GM19395 (cell line): ENCODE data around the gene RETSAT.
A peak's percentile ranks its signal among the peaks of the same experiment; 100 is the strongest.
"Not testable (repeated sequence)": the region's sequence is repeated elsewhere in the genome, so short reads cannot be mapped to it uniquely, and the experiment has no call there.

Experiments
- ATAC-seq: cut with Tn5 transposase; IDR thresholded peaks from one replicate; pipeline ENCODE4 v1.9.1; 2021; ENCODE audit warnings: mild to moderate bottlenecking, moderate library complexity; ENCODE audit not compliant: unreplicated experiment

The RETSAT gene

DNA sequence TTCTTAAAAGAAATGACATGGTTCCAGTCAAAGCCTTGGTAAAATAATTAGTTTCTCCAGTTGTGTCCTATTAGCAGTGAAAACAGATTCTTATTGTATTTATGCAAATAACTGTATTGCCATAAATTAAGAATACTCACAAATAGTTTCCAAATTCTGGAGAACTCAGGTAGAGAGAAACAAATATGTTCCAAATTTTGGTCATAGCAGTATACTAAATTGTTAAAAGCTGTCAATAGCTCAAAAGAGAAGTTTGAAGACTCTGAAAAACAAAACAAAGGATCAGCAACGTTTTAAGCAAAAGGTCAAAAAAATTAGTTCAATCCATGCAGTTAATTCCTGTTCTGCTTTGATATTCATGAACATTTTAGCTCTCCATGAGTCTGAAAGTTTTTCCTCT lies 25.7 kb upstream of the RETSAT start:
- ATAC-seq, result no peak

DNA sequence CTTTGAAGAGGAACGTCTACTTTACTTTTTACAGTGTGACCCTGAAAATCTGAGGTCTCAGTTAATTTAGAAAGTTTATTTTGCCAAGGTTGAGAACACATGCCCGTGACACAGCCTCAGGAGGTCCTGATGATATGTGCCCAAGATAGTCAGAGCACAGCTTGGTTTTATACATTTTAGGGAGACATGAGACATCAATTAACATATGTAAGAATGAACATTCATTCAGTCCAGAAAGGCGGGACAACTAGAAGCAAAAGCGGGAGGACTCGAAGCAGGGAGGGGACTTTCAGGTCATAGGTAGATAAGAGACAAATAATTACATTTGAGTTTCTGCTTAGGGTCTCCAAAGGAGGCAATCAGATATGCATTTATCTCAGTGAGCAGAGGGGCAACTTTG lies 23.9 kb upstream of the RETSAT start:
- no peak for ATAC-seq

DNA sequence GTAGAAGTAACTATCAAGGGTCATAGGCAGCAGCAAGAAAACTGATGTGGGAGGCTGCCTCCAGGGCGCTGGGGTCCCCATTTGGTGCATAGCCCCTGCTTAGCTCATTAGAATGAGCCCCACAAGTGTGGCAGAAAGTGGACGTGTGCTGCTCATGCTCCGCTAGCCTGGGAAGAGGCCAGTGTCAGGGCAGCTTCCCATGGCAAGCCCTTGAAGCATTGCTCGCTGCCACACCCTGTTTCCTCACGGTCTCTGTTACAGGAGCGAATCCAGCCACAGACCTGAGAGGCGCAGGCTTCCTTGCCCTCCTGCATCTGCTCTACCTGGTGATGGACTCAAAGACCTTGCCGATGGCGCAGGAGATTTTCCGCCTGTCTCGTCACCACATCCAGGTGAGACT lies 22.8 kb upstream of the RETSAT start:
- no peak for ATAC-seq

DNA sequence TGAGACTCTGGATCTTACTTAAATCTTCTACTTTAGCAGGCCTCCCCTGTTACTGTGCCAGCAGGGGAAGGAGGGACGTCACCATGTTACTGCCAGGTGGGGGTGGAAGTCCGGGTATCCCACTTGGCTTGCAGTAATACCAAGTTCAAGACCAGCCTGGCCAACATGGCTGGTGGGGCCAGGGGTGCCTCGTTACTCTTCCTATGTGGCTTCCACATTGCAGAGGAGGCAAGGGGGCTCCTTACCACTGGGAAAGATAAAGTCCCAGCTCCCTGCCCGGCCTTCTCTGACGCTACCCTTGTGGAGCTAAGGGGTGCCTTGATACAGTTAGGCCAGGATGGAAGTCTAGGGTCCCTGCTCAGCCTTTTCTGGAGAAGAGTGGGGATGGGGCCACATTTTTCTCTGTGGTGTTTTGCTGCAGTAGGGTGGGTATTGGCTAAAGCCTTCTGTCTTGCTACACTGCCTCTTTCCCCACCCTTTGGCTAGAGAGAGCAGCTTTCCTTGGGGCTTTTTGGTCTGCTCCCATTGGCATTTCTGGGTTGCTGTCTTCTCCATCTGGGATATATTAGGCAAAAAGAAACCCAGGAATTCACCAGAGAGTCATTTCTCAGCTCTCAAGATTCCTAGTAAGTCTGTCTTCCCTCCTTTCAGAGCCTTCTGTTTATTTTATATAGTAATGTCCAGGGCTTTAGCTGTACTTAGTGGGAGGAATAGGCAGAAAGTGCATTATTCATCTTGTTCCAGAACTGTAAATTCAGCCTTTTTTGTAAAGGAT lies 22.1 kb upstream of the RETSAT start:
- ATAC-seq, result no peak

DNA sequence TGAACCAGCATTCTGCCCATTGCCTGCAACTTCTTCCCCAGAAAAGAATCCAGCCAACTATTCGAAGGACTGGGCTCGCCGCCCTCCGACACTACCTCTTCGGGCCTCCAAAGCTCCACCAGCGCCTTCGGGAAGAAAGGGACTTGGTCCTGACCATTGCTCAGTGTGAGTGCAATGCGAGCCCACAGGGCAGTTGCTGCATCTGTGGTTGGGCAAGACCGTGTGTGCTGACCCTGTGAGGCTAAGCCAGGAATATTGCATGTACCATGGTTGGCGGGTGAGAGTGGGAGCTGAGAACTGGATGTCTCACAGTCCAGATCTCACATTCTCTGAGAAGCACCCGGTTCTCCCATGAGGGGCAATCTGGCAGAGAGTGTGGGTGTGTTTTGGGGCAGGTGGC lies 16.7 kb upstream of the RETSAT start:
- ATAC-seq, result no peak

DNA sequence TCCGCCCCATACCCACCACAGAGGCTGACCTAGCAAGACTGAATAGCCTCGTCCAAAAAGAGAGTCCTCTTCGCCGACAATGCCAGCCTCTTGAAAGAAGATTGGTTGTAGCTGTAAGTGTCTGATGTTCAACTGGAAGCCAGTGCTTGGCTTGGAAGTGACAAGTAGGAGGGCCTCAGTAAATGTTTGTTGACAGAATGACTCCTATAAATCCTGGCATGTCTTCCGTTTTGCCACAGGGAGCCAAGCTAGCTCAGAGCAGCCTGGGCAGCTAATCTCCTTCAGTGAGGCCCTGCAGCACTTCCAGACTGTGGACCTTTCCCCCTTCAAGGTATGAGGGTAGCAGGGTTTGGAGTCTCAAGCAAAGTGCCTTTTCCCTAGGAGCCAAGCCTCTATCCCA lies 15.2 kb upstream of the RETSAT start:
- ATAC-seq, result no peak

DNA sequence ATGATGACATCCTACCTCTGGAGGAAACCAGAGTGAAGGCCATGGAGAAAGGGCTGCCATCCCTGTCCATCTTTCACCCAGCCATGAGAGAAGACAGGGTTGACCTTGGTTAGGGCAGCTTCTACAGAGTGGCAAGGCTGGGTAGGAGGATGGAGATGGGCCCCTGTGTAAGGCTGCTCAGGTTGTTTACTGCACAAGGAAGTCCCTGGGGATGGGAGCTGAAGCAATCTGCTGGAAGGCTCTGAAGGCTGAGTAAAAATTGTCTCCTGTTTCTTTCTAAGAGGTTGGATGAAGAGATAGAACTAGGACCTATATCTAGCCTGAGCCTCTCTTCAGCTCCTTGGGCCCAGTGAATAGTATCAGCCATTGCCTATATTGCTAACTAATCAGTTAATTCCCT lies 14.6 kb upstream of the RETSAT start:
- no peak for ATAC-seq

DNA sequence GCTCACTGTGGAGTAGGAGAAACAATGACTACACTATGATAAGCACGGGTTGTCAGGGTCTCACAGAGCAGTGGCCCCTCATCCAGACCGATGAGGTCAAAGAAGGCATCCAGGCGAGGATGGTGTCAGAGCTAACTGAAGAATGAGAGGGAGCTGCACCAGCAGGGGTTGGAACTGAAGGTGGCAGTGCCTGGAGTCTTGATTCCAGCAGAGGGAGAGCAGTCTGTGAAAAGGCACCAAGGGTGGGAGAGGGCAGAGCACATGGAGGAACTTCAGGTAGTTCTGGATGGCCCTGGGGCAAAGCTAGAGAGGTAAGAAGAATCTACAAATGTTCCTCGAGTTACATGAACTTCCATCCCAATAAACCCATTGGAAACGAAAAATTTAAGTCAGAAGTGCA lies 12.9 kb upstream of the RETSAT start:
- no peak for ATAC-seq

GRCh38 chr2:85362653-85363387 lies 8.5 kb upstream of the RETSAT start:
- not testable (repeated sequence) for ATAC-seq

DNA sequence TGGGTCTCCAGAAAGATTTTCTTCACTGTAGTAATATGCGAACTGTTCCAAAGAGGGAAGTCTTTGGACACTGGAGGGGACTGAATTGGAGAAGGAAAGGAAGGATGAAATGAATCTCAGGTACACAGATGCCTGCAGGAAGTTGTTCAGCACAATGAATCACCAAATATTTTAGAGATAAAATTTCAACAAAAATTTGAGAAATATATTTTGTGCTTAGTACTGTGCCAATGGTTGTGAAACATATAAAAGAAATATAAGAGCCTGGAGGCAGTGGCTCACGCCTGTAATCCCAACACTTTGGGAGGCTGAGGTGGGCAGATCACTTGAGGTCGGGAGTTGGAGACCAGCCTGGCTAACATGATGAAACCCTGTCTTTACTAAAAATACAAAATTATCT lies 3.4 kb upstream of the RETSAT start:
- ATAC-seq, result no peak

DNA sequence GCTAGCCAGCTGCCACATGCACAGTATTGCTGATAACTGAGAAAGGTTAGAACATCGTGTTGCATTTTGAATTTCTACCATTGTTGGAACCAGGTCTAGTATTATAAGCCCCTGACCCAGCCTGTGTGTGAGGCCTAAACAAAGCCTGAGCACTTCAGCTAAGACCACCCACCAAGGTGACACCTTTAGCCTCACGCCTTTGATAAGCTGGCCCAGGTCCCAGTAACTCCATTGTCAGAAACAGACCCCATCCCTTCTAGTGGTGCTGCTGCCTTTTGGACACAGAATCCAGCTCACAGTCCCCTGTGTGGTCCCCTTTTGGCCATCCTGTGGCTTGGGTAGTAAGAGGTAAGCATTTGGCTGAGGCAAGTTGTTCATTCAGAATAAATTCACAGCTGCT lies 1.9 kb upstream of the RETSAT start:
- no peak for ATAC-seq

GRCh38 chr2:85355521-85355920 lies 1.2 kb upstream of the RETSAT start:
- no peak for ATAC-seq

- ATAC-seq, result peak; percentile 20
Observed at GRCh38 chr2:85355073-85355410, 714 bp upstream of the RETSAT start.

- no peak for ATAC-seq
Observed at GRCh38 chr2:85353876-85354285, 447 bp downstream of the RETSAT start.

DNA sequence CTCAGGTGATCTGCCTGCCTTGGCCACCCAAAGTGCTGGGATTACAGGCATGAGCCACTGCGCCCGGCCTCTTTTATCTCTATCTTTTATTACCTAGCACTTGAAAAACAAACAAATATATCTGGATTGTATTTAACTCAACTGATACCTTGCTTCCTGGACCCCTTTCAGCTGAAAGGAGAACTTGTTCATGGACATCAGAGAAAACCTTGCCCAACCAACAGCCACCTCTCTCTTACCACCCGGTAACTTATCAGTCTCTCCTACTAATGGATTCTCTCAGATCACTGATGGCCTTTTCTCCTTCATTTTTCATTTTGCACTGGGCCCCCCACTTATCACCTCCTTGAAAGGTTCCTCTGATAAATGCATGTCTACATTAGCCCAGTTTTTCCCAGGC lies 6.7 kb downstream of the RETSAT start:
- ATAC-seq, result no peak

DNA sequence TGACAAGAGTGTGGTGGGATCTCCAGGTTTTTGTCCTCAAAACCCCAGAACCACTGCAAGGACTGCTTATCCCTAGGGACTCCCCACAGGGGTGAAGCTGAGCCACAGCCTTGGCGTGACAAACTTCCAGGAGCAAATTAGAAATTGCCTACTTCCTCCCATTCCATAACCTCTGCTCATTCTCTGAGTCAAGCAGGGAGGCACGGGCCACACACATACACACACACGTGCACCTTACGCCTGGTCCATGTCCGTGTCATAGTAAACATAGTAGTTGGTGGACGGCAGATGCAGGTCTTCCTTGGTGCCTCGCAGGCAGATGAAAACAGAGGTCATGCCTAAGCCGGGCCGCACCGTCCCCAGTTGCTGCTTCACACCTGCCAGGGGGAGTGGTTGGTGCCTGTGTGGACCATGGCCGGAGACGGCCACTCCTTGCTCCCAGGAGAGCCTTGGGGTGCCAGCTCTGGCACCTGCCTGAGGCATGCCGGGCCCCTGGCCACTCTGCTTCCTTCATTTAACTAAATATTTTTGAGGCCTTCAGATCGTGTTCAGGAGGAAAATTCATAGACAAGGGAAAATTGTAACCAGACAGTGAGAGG lies 9.9 kb downstream of the RETSAT start:
- no peak for ATAC-seq

DNA sequence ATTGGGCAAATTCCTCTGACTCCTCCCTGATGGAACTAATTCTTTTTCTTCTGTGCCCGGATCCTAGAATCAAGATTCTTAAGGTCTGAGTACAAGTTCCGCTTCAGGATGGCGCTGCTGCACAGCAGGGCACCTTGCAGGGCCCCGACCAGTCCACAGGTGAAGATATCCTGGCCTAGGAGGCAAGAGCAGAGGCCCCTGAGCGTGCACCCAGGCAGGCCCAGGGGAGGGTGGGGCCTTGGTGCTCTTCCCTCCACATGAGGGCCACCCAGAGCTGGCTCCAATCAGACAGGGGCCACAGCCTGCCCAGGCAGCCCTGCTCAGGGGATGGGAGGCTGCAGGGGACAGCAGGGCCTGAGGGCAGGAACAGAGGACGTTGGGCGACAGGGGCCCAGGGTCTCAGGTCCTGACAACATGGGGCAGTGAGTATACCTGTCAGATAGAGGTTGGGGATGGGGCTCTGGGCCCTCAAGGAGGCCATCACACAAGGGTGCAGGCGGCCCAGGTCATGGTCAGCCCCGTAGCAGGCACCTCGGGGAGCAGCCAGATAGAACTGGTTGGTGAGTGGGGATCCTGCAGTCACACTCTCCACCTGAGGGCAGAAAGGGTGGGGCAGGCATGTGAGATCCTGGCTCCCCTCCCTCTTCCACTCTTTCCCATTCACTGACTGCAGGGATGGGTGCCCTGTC lies 11.0 kb downstream of the RETSAT start:
- ATAC-seq, result not testable (repeated sequence)

DNA sequence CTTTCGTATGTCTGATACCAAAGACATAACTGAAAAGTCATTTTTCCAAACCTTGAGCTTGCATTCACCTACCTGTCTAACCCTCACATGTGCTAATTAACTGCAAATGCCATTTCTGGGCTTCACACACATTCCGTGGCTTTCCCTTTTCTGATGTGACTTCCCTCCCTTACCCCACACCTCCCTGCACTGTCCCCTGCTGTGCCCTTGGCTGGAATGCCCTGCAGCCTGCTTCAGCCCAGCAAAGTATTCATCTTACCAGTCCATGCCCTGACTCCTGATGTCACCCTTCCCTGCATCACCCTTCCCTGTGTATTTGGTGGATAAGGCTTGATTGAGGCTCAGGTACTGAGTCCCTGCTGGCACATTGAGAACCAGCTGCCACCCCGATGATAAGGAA lies 12.2 kb downstream of the RETSAT start:
- ATAC-seq, result no peak

DNA sequence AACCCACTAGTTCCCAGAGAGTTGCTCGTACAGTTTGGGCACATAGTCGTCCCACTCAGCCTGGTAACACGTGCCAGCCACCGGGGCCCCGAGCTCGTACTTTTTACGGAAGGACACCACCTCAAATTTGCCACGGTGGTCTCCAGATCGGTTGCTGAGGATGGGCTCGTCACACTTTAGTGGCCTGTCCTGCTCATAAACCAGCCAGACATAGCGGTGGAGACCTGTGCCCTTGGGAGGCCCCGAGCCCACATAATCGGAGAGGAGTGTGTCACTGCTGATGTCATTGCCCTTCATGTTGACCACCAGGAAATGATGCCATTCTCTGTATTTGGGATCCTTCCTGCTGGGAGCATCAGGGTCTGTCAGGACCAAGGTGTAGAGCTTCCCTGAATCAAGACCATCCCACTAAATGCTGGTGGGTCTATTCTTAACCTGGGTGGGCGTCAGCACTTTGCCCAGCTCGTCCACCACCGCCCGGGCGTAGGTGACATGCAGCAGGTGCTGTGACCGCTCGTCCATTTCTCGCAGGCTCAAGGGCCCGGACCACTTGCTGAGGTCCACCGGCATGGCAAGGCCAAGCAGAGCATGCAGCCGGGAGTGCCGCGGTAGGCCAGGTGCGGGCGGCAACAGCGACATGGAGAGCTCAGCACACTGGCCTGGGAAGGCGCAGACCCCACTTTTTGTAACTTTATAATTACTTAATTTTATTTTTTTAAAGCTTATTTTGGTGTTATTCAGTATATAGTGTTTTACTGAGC lies 12.9 kb downstream of the RETSAT start:
- ATAC-seq, result no peak

- no peak for ATAC-seq
Observed at GRCh38 chr2:85340034-85340892, 14.1 kb downstream of the RETSAT start.
